ENCODE measurements around the gene TAF11L7. TPM values are rescaled to one million over a fixed set of nuclear protein-coding genes. Genes with fewer than 3 reads are reported as not detected.

Gene TAF11L7
- not detected in 2 replicates for total RNA-seq

GRCh38 chr5:17585658-17586057 lies at the start of gene TAF11L7:
TSS of gene TAF11L7 (minus strand) at chr5:17585758.

GRCh38 chr5:17634160-17634559 lies 48.6 kb upstream of the TAF11L7 start, which contains the start of gene TAF11L14:
TSS of gene TAF11L14 (plus strand) at chr5:17634460.

GRCh38 chr5:17631788-17632187 lies 46.2 kb upstream of the TAF11L7 start, which contains the start of gene TAF11L13:
TSS of gene TAF11L13 (plus strand) at chr5:17632088.

GRCh38 chr5:17610092-17610491 lies 24.5 kb upstream of the TAF11L7 start, which contains the start of gene TAF11L12:
TSS of gene TAF11L12 (plus strand) at chr5:17610392.

DNA sequence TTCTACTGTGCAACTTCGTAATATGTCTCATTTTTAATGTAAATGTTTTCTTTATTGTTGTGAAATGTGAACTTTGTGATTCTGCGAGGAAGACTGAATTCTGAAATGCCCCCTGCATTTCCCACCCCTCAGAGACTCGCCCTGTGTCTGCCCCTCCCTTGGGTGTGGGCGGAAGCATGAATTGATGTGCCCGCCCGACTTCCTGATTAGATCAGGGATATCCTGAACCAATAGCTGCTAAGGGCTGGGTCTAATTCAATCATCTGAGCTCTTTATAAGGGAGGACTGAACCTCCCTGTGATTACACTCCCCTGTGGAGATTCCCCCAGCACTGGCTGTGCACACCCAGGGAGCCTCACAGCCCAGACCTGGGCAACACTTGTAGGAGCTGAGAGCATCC lies 18.3 kb upstream of the TAF11L7 start, which contains the start of gene TAF11L11:
TSS of gene TAF11L11 (plus strand) at position 304 of the 400 bp plus-strand sequence.

GRCh38 chr5:17597728-17598127 lies 12.2 kb upstream of the TAF11L7 start, which contains the start of gene TAF11L10:
TSS of gene TAF11L10 (minus strand) at chr5:17597828.

GRCh38 chr5:17594255-17594654 lies 8.7 kb upstream of the TAF11L7 start, which contains the start of gene TAF11L9:
TSS of gene TAF11L9 (minus strand) at chr5:17594394.

DNA sequence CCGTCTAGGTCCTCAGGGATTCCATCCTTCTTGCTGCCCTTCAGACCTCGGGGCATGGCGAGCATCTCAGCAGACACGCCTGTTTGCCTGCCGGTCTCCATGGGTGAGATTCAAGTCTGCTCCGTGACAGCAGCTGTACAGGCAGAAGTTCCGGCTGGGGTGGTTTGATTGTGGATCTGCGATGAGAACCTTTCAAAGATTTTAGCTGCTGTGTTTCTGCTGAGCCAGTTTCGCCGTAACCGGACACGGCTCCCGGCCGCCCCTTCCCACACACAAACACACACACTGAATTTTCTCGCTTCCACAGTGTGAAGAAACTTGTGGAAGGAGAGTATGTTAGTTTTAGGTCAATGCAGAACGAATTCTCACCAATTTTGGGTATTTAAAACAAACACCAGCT lies 5.3 kb upstream of the TAF11L7 start, which contains the start of gene TAF11L8:
TSS of gene TAF11L8 (minus strand) at position 101 of the 400 bp plus-strand sequence.

Small RNA genes lying within 50 kb of the gene (small RNA-seq; reads per million reads assigned to genes)
- gene AC233724.3 (ENCODE audit: low replicate concordance) (not detected), gene AC233724.6 (ENCODE audit: low replicate concordance) (not detected), gene AC233724.7 (ENCODE audit: low replicate concordance) (not detected)

Other genes with a start within 250 kb of the TAF11L7 start
- gene TAF11L2, start 87.5 kb downstream of the TAF11L7 start, total RNA-seq: not detected in 2 replicates
- not detected in 2 replicates for gene TAF11L3, start 67.4 kb downstream of the TAF11L7 start, total RNA-seq
- gene TAF11L4, start 64.0 kb downstream of the TAF11L7 start, total RNA-seq: not detected in 2 replicates
- not detected in 2 replicates for gene TAF11L5, start 60.5 kb downstream of the TAF11L7 start, total RNA-seq
- gene TAF11L6, start 57.1 kb downstream of the TAF11L7 start, total RNA-seq: not detected in 2 replicates
- not detected in 2 replicates for gene TAF11L8, start 5.2 kb upstream of the TAF11L7 start, total RNA-seq
- gene TAF11L9, start 8.6 kb upstream of the TAF11L7 start, total RNA-seq: not detected in 2 replicates
- not detected in 2 replicates for gene TAF11L10, start 12.1 kb upstream of the TAF11L7 start, total RNA-seq
- not detected in 2 replicates for gene TAF11L11, start 18.4 kb upstream of the TAF11L7 start, total RNA-seq
- gene TAF11L12, start 24.6 kb upstream of the TAF11L7 start, total RNA-seq: not detected in 2 replicates
- gene TAF11L13, start 46.3 kb upstream of the TAF11L7 start, total RNA-seq: not detected in 2 replicates
- not detected in 2 replicates for gene TAF11L14, start 48.7 kb upstream of the TAF11L7 start, total RNA-seq

All from placental pericyte (primary cell).